ENCODE results near the gene LRRC36.
"Not testable (repeated sequence)": the region's sequence is repeated elsewhere in the genome, so short reads cannot be mapped to it uniquely, and the experiment has no call there.

Gene LRRC36

DNA sequence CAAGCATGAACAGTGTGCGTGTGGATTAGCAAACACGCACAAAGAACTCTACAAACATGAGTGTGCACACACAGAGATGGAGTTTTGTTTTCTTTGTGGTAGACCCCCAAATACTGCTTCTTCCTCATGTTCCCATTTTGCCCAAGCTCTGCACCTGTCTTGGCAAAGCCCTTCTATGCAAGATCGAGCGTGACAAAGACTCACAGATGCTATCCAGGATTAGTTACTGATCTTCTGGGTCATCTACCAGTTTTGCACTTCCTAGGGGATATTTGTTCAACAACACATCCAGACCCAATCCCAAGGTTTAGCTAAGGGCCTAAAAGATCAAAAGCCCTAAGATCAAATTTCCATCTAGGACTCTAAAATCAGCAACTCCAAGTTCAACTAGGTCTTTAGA, 16.0 kb downstream of the LRRC36 start:
- no peak overlapping the region for H3K4me3 ChIP-seq (ENCODE audit: control insufficient read depth in 1 of 7, extremely low read depth in 1 of 7, insufficient read depth in 4 of 7, low read depth in 2 of 7, low read length in 6 of 7)
- WGBS (ENCODE audit: insufficient coverage), result 96% methylated on average over 4 of the region's 4 CpGs
- no peaks in the 10 kb centered on the region for H3K27me3 ChIP-seq (replicated peaks in 2 of 5; ENCODE audit: control insufficient read depth in 4 of 5, insufficient read depth in 5 of 5, low read length in 4 of 5)
- CTCF ChIA-PET, result interaction anchor here (0.9 kb wide), 1 partner anchor 82 kb away, joined by 4 read pairs; no protein-coding TSS in a partner anchor
- H3K4me1 ChIP-seq (ENCODE audit: control extremely low read depth in 1 of 4, control insufficient read depth in 4 of 4, insufficient read depth in 4 of 4, low read length in 3 of 4), result no peaks in the 10 kb centered on the region
- no peaks in the 10 kb centered on the region for H3K36me3 ChIP-seq (ENCODE audit: control insufficient read depth in 4 of 4, insufficient read depth in 4 of 4, low read length in 3 of 4)
- POLR2A ChIA-PET, result no interaction called here
- H3K27ac ChIP-seq (ENCODE audit: insufficient read depth in 1 of 2, low read depth in 1 of 2, low read length in 2 of 2, poor library complexity in 1 of 2, severe bottlenecking in 2 of 2), result no peak overlapping the region
- no peaks in the 10 kb centered on the region for H3K9me3 ChIP-seq (ENCODE audit: control extremely low read depth in 1 of 5, control insufficient read depth in 4 of 5, insufficient read depth in 2 of 5, low read depth in 1 of 5, low read length in 4 of 5)
- no peak for DNase-seq

DNA sequence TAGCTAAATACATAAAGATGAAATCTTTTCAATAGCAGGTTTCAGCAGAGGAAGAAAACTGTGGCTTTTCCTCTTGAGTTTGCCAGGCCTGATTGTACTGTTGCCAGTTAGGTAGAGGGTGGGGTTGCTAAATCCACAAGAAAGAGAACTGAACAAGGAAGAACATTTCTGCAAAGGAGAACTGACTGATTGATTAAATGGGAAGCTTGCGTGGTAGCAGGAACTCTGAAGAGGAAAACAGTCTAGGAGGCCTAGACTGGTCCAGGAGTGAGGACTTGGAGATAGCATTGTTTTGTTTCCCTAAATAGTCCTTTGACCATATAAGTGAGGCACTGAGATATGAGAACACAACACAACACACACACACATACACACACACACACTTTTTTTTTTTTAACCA, 18.8 kb downstream of the LRRC36 start:
- Histone ChIP-seq H3K27ac (ENCODE audit: insufficient read depth in 1 of 2, low read depth in 1 of 2, low read length in 2 of 2, poor library complexity in 1 of 2, severe bottlenecking in 2 of 2) (no peak overlapping the region), H3K4me3 (ENCODE audit: control insufficient read depth in 1 of 7, extremely low read depth in 1 of 7, insufficient read depth in 4 of 7, low read depth in 2 of 7, low read length in 6 of 7) (no peak overlapping the region), H3K4me1 (ENCODE audit: control extremely low read depth in 1 of 4, control insufficient read depth in 4 of 4, insufficient read depth in 4 of 4, low read length in 3 of 4) (no peaks in the 10 kb centered on the region), H3K36me3 (ENCODE audit: control insufficient read depth in 4 of 4, insufficient read depth in 4 of 4, low read length in 3 of 4) (no peaks in the 10 kb centered on the region), H3K27me3 (replicated peaks in 2 of 5; ENCODE audit: control insufficient read depth in 4 of 5, insufficient read depth in 5 of 5, low read length in 4 of 5) (no peaks in the 10 kb centered on the region), H3K9me3 (ENCODE audit: control extremely low read depth in 1 of 5, control insufficient read depth in 4 of 5, insufficient read depth in 2 of 5, low read depth in 1 of 5, low read length in 4 of 5) (no peaks in the 10 kb centered on the region)
- 100% methylated on average over 1 of the region's 1 CpG for WGBS (ENCODE audit: insufficient coverage)
- ChIA-PET CTCF (interaction anchor here (1.0 to 1.5 kb wide), 3 partner anchors 19 to 54 kb away, joined by 3 to 7 read pairs (median 3); partner anchors contain the start of genes KCTD19 and LRRC36), POLR2A (no interaction called here)
- no peak for DNase-seq

DNA sequence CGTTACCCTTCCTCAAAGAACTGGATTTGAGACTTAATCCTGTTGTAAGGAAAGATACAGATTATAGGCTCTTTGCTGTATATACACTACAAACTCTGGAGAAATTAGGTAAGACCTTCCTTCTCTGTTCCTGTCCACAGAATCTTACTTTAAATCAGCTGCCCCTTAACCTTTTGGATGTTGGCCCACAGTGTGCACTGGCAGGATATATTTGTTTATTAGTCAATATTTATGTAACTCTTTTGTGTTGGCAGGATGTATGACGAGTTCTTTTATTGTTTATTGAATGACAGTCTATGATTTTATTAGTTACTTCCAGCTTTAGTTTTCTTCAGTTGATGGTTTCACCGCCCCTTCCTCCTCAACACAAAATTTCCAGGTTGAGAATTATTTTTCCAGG, 19.7 kb downstream of the LRRC36 start:
- H3K4me1 ChIP-seq (ENCODE audit: control extremely low read depth in 1 of 4, control insufficient read depth in 4 of 4, insufficient read depth in 4 of 4, low read length in 3 of 4), result no peaks in the 10 kb centered on the region
- ChIA-PET POLR2A (interaction anchor here (0.6 kb wide), 1 partner anchor 388 kb away, joined by 4 read pairs; no protein-coding TSS in a partner anchor), CTCF (interaction anchor here (1.0 to 1.7 kb wide), 6 partner anchors 17 to 93 kb away, joined by 3 to 7 read pairs (median 4); no protein-coding TSS in a partner anchor)
- no peak overlapping the region for H3K27ac ChIP-seq (ENCODE audit: insufficient read depth in 1 of 2, low read depth in 1 of 2, low read length in 2 of 2, poor library complexity in 1 of 2, severe bottlenecking in 2 of 2)
- H3K4me3 ChIP-seq (ENCODE audit: control insufficient read depth in 1 of 7, extremely low read depth in 1 of 7, insufficient read depth in 4 of 7, low read depth in 2 of 7, low read length in 6 of 7), result no peak overlapping the region
- no peak for DNase-seq
- WGBS (ENCODE audit: insufficient coverage), result no CpG with 5 or more reads among the region's 3 CpGs
- no peaks in the 10 kb centered on the region for H3K9me3 ChIP-seq (ENCODE audit: control extremely low read depth in 1 of 5, control insufficient read depth in 4 of 5, insufficient read depth in 2 of 5, low read depth in 1 of 5, low read length in 4 of 5)
- no peaks in the 10 kb centered on the region for H3K27me3 ChIP-seq (replicated peaks in 2 of 5; ENCODE audit: control insufficient read depth in 4 of 5, insufficient read depth in 5 of 5, low read length in 4 of 5)
- no peaks in the 10 kb centered on the region for H3K36me3 ChIP-seq (ENCODE audit: control insufficient read depth in 4 of 4, insufficient read depth in 4 of 4, low read length in 3 of 4)

GRCh38 chr16:67349172-67349571, 22.6 kb downstream of the LRRC36 start:
- Histone ChIP-seq H3K27me3 (replicated peaks in 2 of 5; ENCODE audit: control insufficient read depth in 4 of 5, insufficient read depth in 5 of 5, low read length in 4 of 5) (no peaks in the 10 kb centered on the region), H3K36me3 (ENCODE audit: control insufficient read depth in 4 of 4, insufficient read depth in 4 of 4, low read length in 3 of 4) (no peaks in the 10 kb centered on the region), H3K4me1 (ENCODE audit: control extremely low read depth in 1 of 4, control insufficient read depth in 4 of 4, insufficient read depth in 4 of 4, low read length in 3 of 4) (no peaks in the 10 kb centered on the region), H3K9me3 (ENCODE audit: control extremely low read depth in 1 of 5, control insufficient read depth in 4 of 5, insufficient read depth in 2 of 5, low read depth in 1 of 5, low read length in 4 of 5) (no peaks in the 10 kb centered on the region), H3K4me3 (ENCODE audit: control insufficient read depth in 1 of 7, extremely low read depth in 1 of 7, insufficient read depth in 4 of 7, low read depth in 2 of 7, low read length in 6 of 7) (no peak overlapping the region), H3K27ac (ENCODE audit: insufficient read depth in 1 of 2, low read depth in 1 of 2, low read length in 2 of 2, poor library complexity in 1 of 2, severe bottlenecking in 2 of 2) (no peak overlapping the region)
- ChIA-PET POLR2A (no interaction called here), CTCF (interaction anchor here (0.6 to 2.8 kb wide), 5 partner anchors 9 to 37 kb away, joined by 3 to 11 read pairs (median 4); no protein-coding TSS in a partner anchor)
- peak; percentile 48 to 71 (median 67) for DNase-seq

GRCh38 chr16:67350324-67350723, 23.7 kb downstream of the LRRC36 start:
- H3K9me3 ChIP-seq (ENCODE audit: control extremely low read depth in 1 of 5, control insufficient read depth in 4 of 5, insufficient read depth in 2 of 5, low read depth in 1 of 5, low read length in 4 of 5), result no peaks in the 10 kb centered on the region
- no peak overlapping the region for H3K4me3 ChIP-seq (ENCODE audit: control insufficient read depth in 1 of 7, extremely low read depth in 1 of 7, insufficient read depth in 4 of 7, low read depth in 2 of 7, low read length in 6 of 7)
- DNase-seq, result no peak
- CTCF ChIA-PET, result interaction anchor here (0.7 to 2.8 kb wide), 15 partner anchors 8 to 85 kb away, joined by 3 to 11 read pairs (median 4); partner anchors contain the start of gene TPPP3
- POLR2A ChIA-PET, result interaction anchor here (0.6 kb wide), 2 partner anchors 40 to 922 kb away, joined by 3 to 4 read pairs; no protein-coding TSS in a partner anchor
- no CpG with 5 or more reads among the region's 1 CpG for whole genome bisulfite sequencing (ENCODE audit: insufficient coverage)
- H3K36me3 ChIP-seq (ENCODE audit: control insufficient read depth in 4 of 4, insufficient read depth in 4 of 4, low read length in 3 of 4), result no peaks in the 10 kb centered on the region
- no peaks in the 10 kb centered on the region for H3K4me1 ChIP-seq (ENCODE audit: control extremely low read depth in 1 of 4, control insufficient read depth in 4 of 4, insufficient read depth in 4 of 4, low read length in 3 of 4)
- H3K27me3 ChIP-seq (replicated peaks in 2 of 5; ENCODE audit: control insufficient read depth in 4 of 5, insufficient read depth in 5 of 5, low read length in 4 of 5), result no peaks in the 10 kb centered on the region
- H3K27ac ChIP-seq (ENCODE audit: insufficient read depth in 1 of 2, low read depth in 1 of 2, low read length in 2 of 2, poor library complexity in 1 of 2, severe bottlenecking in 2 of 2), result no peak overlapping the region

DNA sequence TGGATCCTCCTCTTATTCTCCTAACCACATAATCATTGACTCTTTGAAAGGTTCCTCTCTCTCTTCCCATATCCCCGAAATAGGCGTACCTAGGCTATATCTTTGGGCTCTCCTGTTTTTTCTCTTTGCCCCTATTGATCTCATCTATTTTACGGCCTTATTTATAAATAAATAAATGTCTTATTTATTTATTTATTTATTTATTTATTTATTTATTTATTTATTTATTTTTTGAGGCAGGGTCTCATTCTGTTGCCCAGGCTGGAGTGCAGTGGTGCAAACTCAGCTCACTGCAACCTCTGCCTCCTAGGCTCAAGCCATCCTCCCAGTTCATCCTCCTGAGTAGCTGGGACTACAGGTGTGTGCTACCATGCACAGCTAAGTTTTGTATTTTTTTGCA, 25.8 kb downstream of the LRRC36 start:
- H3K4me3 ChIP-seq (ENCODE audit: control insufficient read depth in 1 of 7, extremely low read depth in 1 of 7, insufficient read depth in 4 of 7, low read depth in 2 of 7, low read length in 6 of 7); DNase-seq; H3K9me3 ChIP-seq (ENCODE audit: control extremely low read depth in 1 of 5, control insufficient read depth in 4 of 5, insufficient read depth in 2 of 5, low read depth in 1 of 5, low read length in 4 of 5); H3K27me3 ChIP-seq (replicated peaks in 2 of 5; ENCODE audit: control insufficient read depth in 4 of 5, insufficient read depth in 5 of 5, low read length in 4 of 5); H3K36me3 ChIP-seq (ENCODE audit: control insufficient read depth in 4 of 4, insufficient read depth in 4 of 4, low read length in 3 of 4); POLR2A ChIA-PET; H3K27ac ChIP-seq (ENCODE audit: insufficient read depth in 1 of 2, low read depth in 1 of 2, low read length in 2 of 2, poor library complexity in 1 of 2, severe bottlenecking in 2 of 2): not testable (repeated sequence)
- CTCF ChIA-PET, result interaction anchor here (1.0 to 2.8 kb wide), 11 partner anchors 8 to 140 kb away, joined by 3 to 12 read pairs (median 4); no protein-coding TSS in a partner anchor
- WGBS (ENCODE audit: insufficient coverage), result 90% methylated on average over 2 of the region's 3 CpGs
- peaks cover 0 to 10% (median 3%) of the 10 kb centered on the region in 4 experiments for H3K4me1 ChIP-seq (ENCODE audit: control extremely low read depth in 1 of 4, control insufficient read depth in 4 of 4, insufficient read depth in 4 of 4, low read length in 3 of 4)

DNA sequence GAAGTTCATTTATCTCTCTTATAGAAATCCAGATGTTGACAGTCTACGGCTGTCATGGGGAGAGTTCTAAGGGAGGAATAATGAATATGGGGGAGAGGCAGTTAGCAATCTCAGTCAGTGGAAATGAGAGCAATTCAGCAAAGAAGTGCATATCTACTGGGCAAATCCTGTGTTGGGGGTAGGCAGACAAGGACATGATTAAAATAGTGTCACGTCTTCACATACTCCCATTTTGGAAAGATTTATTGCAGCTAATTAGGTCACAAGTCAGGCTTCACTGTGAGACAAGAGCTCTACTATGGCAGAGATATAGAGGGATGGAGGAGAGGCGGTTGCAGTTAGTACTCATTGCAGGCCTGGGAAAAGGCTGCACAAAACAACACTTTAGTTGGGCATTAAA, 29.8 kb downstream of the LRRC36 start:
- ChIA-PET POLR2A (interaction anchor here (0.6 kb wide), 2 partner anchors 397 to 464 kb away, joined by 3 read pairs; no protein-coding TSS in a partner anchor), CTCF (interaction anchor here (1.3 to 3.6 kb wide), 2 partner anchors 9 to 44 kb away, joined by 3 to 17 read pairs; no protein-coding TSS in a partner anchor)
- 94% methylated on average over 2 of the region's 3 CpGs for WGBS (ENCODE audit: insufficient coverage)
- H3K4me1 ChIP-seq (ENCODE audit: control extremely low read depth in 1 of 4, control insufficient read depth in 4 of 4, insufficient read depth in 4 of 4, low read length in 3 of 4), result peaks cover 0 to 12% (median 4%) of the 10 kb centered on the region in 4 experiments
- no peaks in the 10 kb centered on the region for H3K9me3 ChIP-seq (ENCODE audit: control extremely low read depth in 1 of 5, control insufficient read depth in 4 of 5, insufficient read depth in 2 of 5, low read depth in 1 of 5, low read length in 4 of 5)
- H3K4me3 ChIP-seq (ENCODE audit: control insufficient read depth in 1 of 7, extremely low read depth in 1 of 7, insufficient read depth in 4 of 7, low read depth in 2 of 7, low read length in 6 of 7), result no peak overlapping the region
- no peaks in the 10 kb centered on the region for H3K36me3 ChIP-seq (ENCODE audit: control insufficient read depth in 4 of 4, insufficient read depth in 4 of 4, low read length in 3 of 4)
- H3K27me3 ChIP-seq (replicated peaks in 2 of 5; ENCODE audit: control insufficient read depth in 4 of 5, insufficient read depth in 5 of 5, low read length in 4 of 5), result no peaks in the 10 kb centered on the region
- no peak overlapping the region for H3K27ac ChIP-seq (ENCODE audit: insufficient read depth in 1 of 2, low read depth in 1 of 2, low read length in 2 of 2, poor library complexity in 1 of 2, severe bottlenecking in 2 of 2)
- DNase-seq, result no peak
